HG03097 (cell line): Measurements from ENCODE around the gene ILF2.
"Not testable (repeated sequence)": the region's sequence is repeated elsewhere in the genome, so short reads cannot be mapped to it uniquely, and the experiment has no call there.

Experiments used
- ATAC-seq: cut with Tn5 transposase; IDR thresholded peaks from one replicate; pipeline ENCODE4 v1.9.1; 2021; ENCODE audit not compliant: unreplicated experiment, low FRiP score

ILF2 gene

GRCh38 chr1:153670859-153671627 lies at the start of gene ILF2:
Gene ILF2, minus strand, starts transcription at chr1:153670993. Its CDS starts 71 bp downstream, at chr1:153670922.
- peak; percentile 95 for ATAC-seq

GRCh38 chr1:153717330-153717729 lies 46.5 kb upstream of the ILF2 start:
- ATAC-seq, result no peak

GRCh38 chr1:153716211-153716610 lies 45.4 kb upstream of the ILF2 start:
- not testable (repeated sequence) for ATAC-seq

GRCh38 chr1:153711026-153711425 lies 40.2 kb upstream of the ILF2 start:
- no peak for ATAC-seq

GRCh38 chr1:153705484-153705883 lies 34.7 kb upstream of the ILF2 start:
- no peak for ATAC-seq

- no peak for ATAC-seq
These were observed 29.0 kb upstream of the ILF2 start for GRCh38 chr1:153699768-153700167.

GRCh38 chr1:153698923-153699714 lies 28.3 kb upstream of the ILF2 start:
- no peak for ATAC-seq

GRCh38 chr1:153698020-153698922 lies 27.5 kb upstream of the ILF2 start:
- no peak for ATAC-seq

GRCh38 chr1:153697191-153698019 lies 26.6 kb upstream of the ILF2 start:
- ATAC-seq, result no peak

GRCh38 chr1:153696741-153697140 lies 25.9 kb upstream of the ILF2 start:
- ATAC-seq, result no peak

GRCh38 chr1:153693466-153693865 lies 22.7 kb upstream of the ILF2 start:
- no peak for ATAC-seq

- ATAC-seq, result no peak
These were observed 18.0 kb upstream of the ILF2 start for GRCh38 chr1:153688736-153689328.

GRCh38 chr1:153688276-153688675 lies 17.5 kb upstream of the ILF2 start:
- ATAC-seq, result no peak

GRCh38 chr1:153687346-153688125 lies 16.7 kb upstream of the ILF2 start:
- no peak for ATAC-seq

GRCh38 chr1:153685544-153686340 lies 14.9 kb upstream of the ILF2 start:
- ATAC-seq, result no peak

GRCh38 chr1:153684892-153685291 lies 14.1 kb upstream of the ILF2 start:
- ATAC-seq, result no peak

GRCh38 chr1:153683854-153684253 lies 13.1 kb upstream of the ILF2 start:
- ATAC-seq, result no peak

GRCh38 chr1:153682730-153683129 lies 11.9 kb upstream of the ILF2 start:
- ATAC-seq, result no peak
